WTC11 (cell line): ENCODE results near the gene TAF4. TPM values are rescaled to one million over a fixed set of nuclear protein-coding genes. Genes with fewer than 3 reads are reported as not detected.
"Not testable (repeated sequence)": the region's sequence is repeated elsewhere in the genome, so short reads cannot be mapped to it uniquely, and the experiment has no call there.

ENCODE experiments used
- ATAC-seq: fragments of 200-7000 bp; cut with Tn5 transposase; 2 replicates; pipeline ENCODE4 v1.10.0; 2021; ENCODE audit warnings: mild to moderate bottlenecking, moderate library complexity
- CTCF ChIA-PET: fragments of 300-600 bp; sonication (Branson Sonifier 250); formaldehyde crosslinking; loops from one replicate; lab custom pipeline; 2021; ENCODE audit warnings: antibody characterized with exemption; lab: Charles Lee
- POLR2A ChIA-PET: fragments of 350-600 bp; sonication (Branson Sonifier 250); formaldehyde crosslinking; loops from one replicate; lab custom pipeline; 2021; ENCODE audit warnings: antibody characterized with exemption; lab: Charles Lee
- DNase-seq: peaks from one replicate; pipeline ENCODE4 v3.0.0; 2021; ENCODE audit warnings: low spot score
- H3K27ac Mint-ChIP-seq: 2 replicates; pipeline ENCODE4 v1.8.0; 2021; ENCODE audit warnings: mixed read lengths
- H3K27me3 Mint-ChIP-seq: 2 replicates; pipeline ENCODE4 v1.8.0; 2021; ENCODE audit warnings: low read depth, mild to moderate bottlenecking, moderate library complexity, mixed read lengths
- H3K36me3 Mint-ChIP-seq: 2 replicates; pipeline ENCODE4 v1.8.0; 2021; ENCODE audit warnings: mixed read lengths
- H3K4me1 Mint-ChIP-seq: 2 replicates; pipeline ENCODE4 v1.8.0; 2022; ENCODE audit warnings: mixed read lengths
- H3K4me3 Mint-ChIP-seq: 2 replicates; pipeline ENCODE4 v1.8.0; 2021; ENCODE audit warnings: mild to moderate bottlenecking, moderate library complexity, mixed read lengths
- H3K9me3 Mint-ChIP-seq: 2 replicates; pipeline ENCODE4 v1.8.0; 2021; ENCODE audit warnings: mixed read lengths
- ATF2 ChIP-seq: sonication (generic); formaldehyde crosslinking; IDR thresholded peaks from 2 replicates; pipeline ENCODE4 v1.8.1; 2022; ENCODE audit warnings: low read depth, missing genetic modification reagents, borderline replicate concordance
- CBFB ChIP-seq: sonication (generic); formaldehyde crosslinking; IDR thresholded peaks from 2 replicates; pipeline ENCODE4 v1.8.1; 2022; ENCODE audit warnings: mild to moderate bottlenecking, low read depth, missing genetic modification reagents
- CREM ChIP-seq: sonication (generic); formaldehyde crosslinking; IDR thresholded peaks from 2 replicates; pipeline ENCODE4 v1.8.1; 2022; ENCODE audit warnings: mild to moderate bottlenecking, missing genetic modification reagents, moderate library complexity
- E2F5 ChIP-seq: sonication (generic); formaldehyde crosslinking; IDR thresholded peaks from 2 replicates; pipeline ENCODE4 v1.8.1; 2022; ENCODE audit warnings: mild to moderate bottlenecking, moderate library complexity, missing genetic modification reagents
- ETV6 ChIP-seq: sonication (generic); formaldehyde crosslinking; IDR thresholded peaks from 2 replicates; pipeline ENCODE4 v1.8.1; 2022; ENCODE audit warnings: mild to moderate bottlenecking, missing genetic modification reagents
- FOXJ3 ChIP-seq: sonication (generic); formaldehyde crosslinking; IDR thresholded peaks from 2 replicates; pipeline ENCODE4 v1.9.0; 2021; ENCODE audit warnings: missing genetic modification reagents, mild to moderate bottlenecking, borderline replicate concordance
- FOXK1 ChIP-seq: sonication (generic); formaldehyde crosslinking; IDR thresholded peaks from 2 replicates; pipeline ENCODE4 v1.8.0; 2022; ENCODE audit warnings: mild to moderate bottlenecking, moderate library complexity, missing genetic modification reagents
- FOXP1 ChIP-seq: sonication (generic); formaldehyde crosslinking; IDR thresholded peaks from 2 replicates; pipeline ENCODE4 v1.8.0; 2022; ENCODE audit warnings: missing genetic modification reagents, mild to moderate bottlenecking, moderate library complexity, borderline replicate concordance
- KAT7 ChIP-seq: sonication (generic); formaldehyde crosslinking; IDR thresholded peaks from 2 replicates; pipeline ENCODE4 v1.8.1; 2023; ENCODE audit warnings: missing genetic modification reagents, mild to moderate bottlenecking, borderline replicate concordance
- NFYB ChIP-seq: sonication (generic); formaldehyde crosslinking; conservative IDR thresholded peaks from 2 replicates; pipeline ENCODE4 v1.8.0; 2022; ENCODE audit warnings: low read depth, missing genetic modification reagents
- NR1H2 ChIP-seq: sonication (generic); formaldehyde crosslinking; IDR thresholded peaks from 2 replicates; pipeline ENCODE4 v1.9.0; 2021; ENCODE audit warnings: mild to moderate bottlenecking, moderate library complexity, missing genetic modification reagents
- OVOL2 ChIP-seq: fragments of 250-450 bp; sonication (Bioruptor Pico); IDR thresholded peaks from 2 replicates; pipeline ENCODE4 v1.9.0; 2021; ENCODE audit warnings: mild to moderate bottlenecking, borderline replicate concordance
- PRRX2 ChIP-seq: fragments of 250-450 bp; sonication (Bioruptor Pico); IDR thresholded peaks from 2 replicates; pipeline ENCODE4 v1.8.0; 2021; ENCODE audit warnings: mild to moderate bottlenecking
- RORB ChIP-seq: fragments of 250-450 bp; sonication (Bioruptor Pico); IDR thresholded peaks from 2 replicates; pipeline ENCODE4 v1.9.0; 2021; ENCODE audit warnings: mild to moderate bottlenecking
- SOX15 ChIP-seq: fragments of 250-450 bp; sonication (Bioruptor Pico); IDR thresholded peaks from 2 replicates; pipeline ENCODE4 v1.9.0; 2021; ENCODE audit warnings: mild to moderate bottlenecking
- SP1 ChIP-seq: sonication (generic); formaldehyde crosslinking; conservative IDR thresholded peaks from 2 replicates; pipeline ENCODE4 v1.8.1; 2022; ENCODE audit warnings: missing genetic modification reagents
- ZNF121 ChIP-seq: sonication (generic); formaldehyde crosslinking; IDR thresholded peaks from 2 replicates; pipeline ENCODE4 v1.8.0; 2023; ENCODE audit warnings: missing genetic modification reagents
- ZNF263 ChIP-seq: sonication (generic); formaldehyde crosslinking; IDR thresholded peaks from 2 replicates; pipeline ENCODE4 v1.8.1; 2022; ENCODE audit warnings: low read depth, mild to moderate bottlenecking, moderate library complexity, missing genetic modification reagents
- ZNF396 ChIP-seq: fragments of 250-450 bp; sonication (Bioruptor Pico); IDR thresholded peaks from 2 replicates; pipeline ENCODE4 v1.8.0; 2021; ENCODE audit warnings: mild to moderate bottlenecking, moderate library complexity, borderline replicate concordance
- ZNF425 ChIP-seq: fragments of 250-450 bp; sonication (Bioruptor Pico); conservative IDR thresholded peaks from 2 replicates; pipeline ENCODE4 v1.9.0; 2021; ENCODE audit warnings: mild to moderate bottlenecking
- total RNA-seq: library from RNA; stranded (reverse); gene quantifications from 3 replicates; pipeline ENCODE4 v1.2.3, GENCODE V29; 2021
- TF ChIP-seq, protein P1 (sequence below): sonication (generic); formaldehyde crosslinking; IDR thresholded peaks from 2 replicates; pipeline ENCODE4 v1.8.0; 2022; ENCODE audit warnings: mild to moderate bottlenecking, missing genetic modification reagents

Gene TAF4
- total RNA-seq, 1 experiment from 2014 or later = 34.4 TPM

DNA sequence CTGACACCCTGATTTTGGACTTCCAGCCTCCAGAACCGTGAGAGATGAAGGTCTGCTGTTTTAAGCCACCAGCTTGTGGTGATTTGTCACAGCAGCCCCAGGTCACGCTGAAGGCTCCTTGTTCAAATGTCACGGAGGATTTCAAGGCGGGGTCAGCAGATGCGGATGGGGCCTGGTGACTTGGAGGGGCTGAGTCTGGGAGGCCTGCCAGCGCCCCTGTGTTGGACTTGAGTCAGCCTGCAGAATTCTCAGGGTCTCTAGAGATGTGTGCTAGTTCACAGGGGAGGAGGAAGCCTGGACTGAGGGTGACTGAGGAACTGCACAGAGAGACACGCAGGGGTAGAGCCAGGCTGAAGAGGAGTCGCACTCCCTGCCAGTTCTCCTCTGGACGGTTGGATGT, 19.5 kb upstream of the TAF4 start (continued):
- TF ChIP-seq ATF2 (no peak), FOXJ3 (CRISPR knock-in tag) (no peak), OVOL2 (CRISPR knock-in tag) (no peak), ZNF121 (CRISPR knock-in tag) (no peak), SP1 (CRISPR knock-in tag) (no peak)

DNA sequence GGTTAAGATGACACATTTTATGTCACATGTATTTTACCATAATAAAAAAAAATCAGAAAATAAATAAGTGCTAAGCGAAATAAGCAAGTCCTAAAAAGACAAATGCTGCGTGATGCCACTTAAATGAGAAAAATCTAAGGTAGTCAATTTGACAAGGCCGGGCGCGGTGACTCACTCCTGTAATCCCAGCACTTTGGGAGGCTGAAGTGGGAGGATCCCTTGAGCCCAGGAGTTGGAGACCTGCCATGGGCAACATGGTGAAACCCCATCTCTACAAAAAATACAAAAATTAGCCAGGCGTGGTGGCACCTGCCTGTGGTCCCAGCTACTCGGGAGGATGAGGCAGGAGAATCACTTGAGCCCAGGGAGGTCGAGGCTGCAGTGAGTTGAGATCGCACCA, 18.5 kb upstream of the TAF4 start:
- CTCF ChIA-PET, POLR2A ChIA-PET, H3K4me1 Mint-ChIP-seq, DNase-seq, H3K9me3 Mint-ChIP-seq, H3K27me3 Mint-ChIP-seq, H3K36me3 Mint-ChIP-seq, H3K27ac Mint-ChIP-seq, H3K4me3 Mint-ChIP-seq, ATAC-seq: not testable (repeated sequence)

GRCh38 chr20:62083312-62083711, 17.6 kb upstream of the TAF4 start:
- Mint-ChIP-seq H3K36me3 (peaks cover 2% of the 10 kb centered on the region; the same call in 1 of the 2 replicates), H3K27ac (no peak overlapping the region), H3K4me1 (no peaks in the 10 kb centered on the region), H3K27me3 (peaks cover under 1% of the 10 kb centered on the region), H3K4me3 (no peak overlapping the region), H3K9me3 (peaks cover 11% of the 10 kb centered on the region)
- POLR2A ChIA-PET = no interaction called here
- CTCF ChIA-PET = no interaction called here
- TF ChIP-seq CBFB (CRISPR knock-in tag) (no peak), ZNF263 (no peak), E2F5 (no peak), FOXK1 (no peak), NR1H2 (CRISPR knock-in tag) (no peak), CREM (CRISPR knock-in tag) (no peak), KAT7 (CRISPR knock-in tag) (no peak), RORB (CRISPR knock-in tag) (no peak), NFYB (CRISPR knock-in tag) (no peak), ZNF425 (CRISPR knock-in tag) (no peak), SOX15 (no peak), PRRX2 (CRISPR knock-in tag) (no peak), ZNF396 (CRISPR knock-in tag) (no peak), FOXP1 (CRISPR knock-in tag) (no peak), ETV6 (CRISPR knock-in tag) (no peak)
- TF ChIP-seq, protein P1, sequence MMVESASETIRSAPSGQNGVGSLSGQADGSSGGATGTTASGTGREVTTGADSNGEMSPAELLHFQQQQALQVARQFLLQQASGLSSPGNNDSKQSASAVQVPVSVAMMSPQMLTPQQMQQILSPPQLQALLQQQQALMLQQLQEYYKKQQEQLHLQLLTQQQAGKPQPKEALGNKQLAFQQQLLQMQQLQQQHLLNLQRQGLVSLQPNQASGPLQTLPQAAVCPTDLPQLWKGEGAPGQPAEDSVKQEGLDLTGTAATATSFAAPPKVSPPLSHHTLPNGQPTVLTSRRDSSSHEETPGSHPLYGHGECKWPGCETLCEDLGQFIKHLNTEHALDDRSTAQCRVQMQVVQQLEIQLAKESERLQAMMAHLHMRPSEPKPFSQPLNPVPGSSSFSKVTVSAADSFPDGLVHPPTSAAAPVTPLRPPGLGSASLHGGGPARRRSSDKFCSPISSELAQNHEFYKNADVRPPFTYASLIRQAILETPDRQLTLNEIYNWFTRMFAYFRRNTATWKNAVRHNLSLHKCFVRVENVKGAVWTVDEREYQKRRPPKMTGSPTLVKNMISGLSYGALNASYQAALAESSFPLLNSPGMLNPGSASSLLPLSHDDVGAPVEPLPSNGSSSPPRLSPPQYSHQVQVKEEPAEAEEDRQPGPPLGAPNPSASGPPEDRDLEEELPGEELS (CRISPR knock-in tag) = no peak
- DNase-seq (no peak), ATAC-seq (no peak)
